Coronary artery (tissue), 2 donors: ENCODE data around the gene OIP5.

Source experiments
- DNase-seq: peaks from one replicate; pipeline ENCODE4 v3.0.0-alpha.2; 2017; ENCODE audit warnings: low spot score
- H3K27ac ChIP-seq, 2 donors: fragments of 200-600 bp; sonication (generic); one replicate each; pipeline ENCODE4 v1.5.1; 2016 to 2019
- H3K4me3 ChIP-seq: fragments of 200-600 bp; sonication (generic); 2 replicates; pipeline ENCODE4 v1.5.1; 2016; ENCODE audit warnings: mild to moderate bottlenecking, moderate library complexity
- TF ChIP-seq, protein P1 (sequence below): fragments of 200-600 bp; sonication (generic); IDR thresholded peaks from one replicate; pipeline ENCODE4 v1.5.1; 2019; ENCODE audit warnings: antibody characterized with exemption

The OIP5 gene

DNA sequence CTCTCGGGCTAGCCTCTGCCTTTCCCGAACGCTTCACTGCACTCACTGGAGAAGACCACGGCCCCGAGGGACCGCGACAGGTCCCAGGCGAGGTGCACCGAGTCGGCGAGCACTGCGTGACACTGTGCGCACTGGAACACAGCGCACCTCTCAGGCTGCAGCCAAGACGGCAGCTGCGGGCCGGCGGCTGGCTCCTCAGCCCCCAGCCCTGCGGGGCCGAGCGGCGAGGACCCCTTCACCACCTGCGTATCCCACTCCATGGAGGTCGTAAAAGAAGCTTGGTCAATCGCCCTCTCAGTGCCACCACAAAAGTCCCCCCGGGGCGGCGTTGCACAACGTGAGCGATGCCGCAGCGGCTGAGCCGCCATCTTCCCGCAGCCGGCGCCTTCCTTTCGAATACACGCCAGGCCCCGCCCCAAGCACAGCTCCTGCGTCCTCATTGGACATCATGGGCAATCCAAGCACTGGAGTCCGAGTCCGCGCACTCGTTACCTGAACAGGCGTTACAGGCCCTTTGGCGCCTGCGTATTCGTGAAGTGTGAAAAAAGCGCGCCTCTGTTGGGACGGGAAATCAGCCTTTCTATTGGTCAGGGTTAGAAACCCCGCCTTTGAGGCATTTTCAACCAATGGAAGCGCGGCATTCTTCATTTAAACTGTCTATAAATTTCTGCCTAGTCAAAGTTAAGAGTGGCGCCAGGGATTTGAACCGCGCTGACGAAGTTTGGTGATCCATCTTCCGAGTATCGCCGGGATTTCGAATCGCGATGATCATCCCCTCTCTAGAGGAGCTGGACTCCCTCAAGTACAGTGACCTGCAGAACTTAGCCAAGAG is at the start of gene OIP5, which contains the start of gene NUSAP1:
Gene OIP5, minus strand, starts transcription at position 398 of the 832 bp plus-strand sequence. Its CDS starts 30 bp downstream, at position 368.
Gene NUSAP1, plus strand, starts transcription at position 688 of the 832 bp plus-strand sequence. Its CDS starts 77 bp downstream, at position 765.
- Histone ChIP-seq H3K27ac (peak within 1 kb of the TSS; percentile 32 to 73), H3K4me3 (peak within 1 kb of the TSS; percentile 98)
- TF ChIP-seq, protein P1, sequence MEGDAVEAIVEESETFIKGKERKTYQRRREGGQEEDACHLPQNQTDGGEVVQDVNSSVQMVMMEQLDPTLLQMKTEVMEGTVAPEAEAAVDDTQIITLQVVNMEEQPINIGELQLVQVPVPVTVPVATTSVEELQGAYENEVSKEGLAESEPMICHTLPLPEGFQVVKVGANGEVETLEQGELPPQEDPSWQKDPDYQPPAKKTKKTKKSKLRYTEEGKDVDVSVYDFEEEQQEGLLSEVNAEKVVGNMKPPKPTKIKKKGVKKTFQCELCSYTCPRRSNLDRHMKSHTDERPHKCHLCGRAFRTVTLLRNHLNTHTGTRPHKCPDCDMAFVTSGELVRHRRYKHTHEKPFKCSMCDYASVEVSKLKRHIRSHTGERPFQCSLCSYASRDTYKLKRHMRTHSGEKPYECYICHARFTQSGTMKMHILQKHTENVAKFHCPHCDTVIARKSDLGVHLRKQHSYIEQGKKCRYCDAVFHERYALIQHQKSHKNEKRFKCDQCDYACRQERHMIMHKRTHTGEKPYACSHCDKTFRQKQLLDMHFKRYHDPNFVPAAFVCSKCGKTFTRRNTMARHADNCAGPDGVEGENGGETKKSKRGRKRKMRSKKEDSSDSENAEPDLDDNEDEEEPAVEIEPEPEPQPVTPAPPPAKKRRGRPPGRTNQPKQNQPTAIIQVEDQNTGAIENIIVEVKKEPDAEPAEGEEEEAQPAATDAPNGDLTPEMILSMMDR, result peak; percentile 53
- peak; percentile 96 for DNase-seq

DNA sequence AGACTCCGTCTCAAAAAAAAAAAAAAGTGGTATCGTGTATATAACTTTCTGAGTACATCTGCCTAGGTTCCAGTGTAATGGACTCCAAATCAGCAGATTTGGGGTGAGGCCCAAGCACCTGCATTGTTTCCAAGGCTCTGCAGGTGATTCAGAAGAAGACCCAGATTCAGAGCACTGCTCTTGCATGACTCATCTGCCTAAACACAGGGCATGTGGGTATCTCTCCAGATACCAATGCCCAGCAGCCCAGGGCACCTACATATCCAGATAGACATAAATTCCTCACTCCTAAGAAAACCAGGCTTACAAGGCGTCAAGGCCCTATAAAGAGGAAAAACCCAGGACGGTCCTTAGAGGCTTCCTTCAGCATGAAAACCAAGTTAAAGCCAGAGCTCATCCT is 45.6 kb upstream of the OIP5 start:
- DNase-seq, result no peak
- Histone ChIP-seq H3K27ac (no peak overlapping the region), H3K4me3 (no peak overlapping the region)
- TF ChIP-seq, protein P1, result no peak

- Histone ChIP-seq H3K4me3 (no peak overlapping the region), H3K27ac (no peak overlapping the region)
- no peak for DNase-seq
- TF ChIP-seq, protein P1, result no peak
These were observed 35.0 kb upstream of the OIP5 start for GRCh38 chr15:41367418-41367817.

DNA sequence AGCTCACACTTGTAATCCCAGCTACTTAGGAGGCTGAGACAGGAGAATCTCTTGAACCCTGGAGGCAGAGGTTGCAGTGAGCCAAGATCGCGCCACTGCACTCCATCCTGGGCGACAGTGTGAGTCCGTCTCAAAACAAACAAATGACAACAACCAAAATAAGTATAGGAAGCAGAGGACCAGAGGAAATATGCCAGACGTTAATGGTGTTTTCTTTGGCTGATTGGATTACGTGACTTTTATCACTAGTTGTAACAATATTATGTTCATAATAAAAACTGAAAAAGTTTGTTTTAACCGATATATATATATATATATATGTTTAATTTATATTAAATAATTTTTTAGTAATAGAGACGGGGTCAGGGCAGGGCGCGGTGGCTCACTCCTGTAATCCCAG is 22.0 kb upstream of the OIP5 start:
- Histone ChIP-seq H3K27ac (no peak overlapping the region), H3K4me3 (no peak overlapping the region)
- TF ChIP-seq, protein P1, result no peak
- DNase-seq, result no peak

DNA sequence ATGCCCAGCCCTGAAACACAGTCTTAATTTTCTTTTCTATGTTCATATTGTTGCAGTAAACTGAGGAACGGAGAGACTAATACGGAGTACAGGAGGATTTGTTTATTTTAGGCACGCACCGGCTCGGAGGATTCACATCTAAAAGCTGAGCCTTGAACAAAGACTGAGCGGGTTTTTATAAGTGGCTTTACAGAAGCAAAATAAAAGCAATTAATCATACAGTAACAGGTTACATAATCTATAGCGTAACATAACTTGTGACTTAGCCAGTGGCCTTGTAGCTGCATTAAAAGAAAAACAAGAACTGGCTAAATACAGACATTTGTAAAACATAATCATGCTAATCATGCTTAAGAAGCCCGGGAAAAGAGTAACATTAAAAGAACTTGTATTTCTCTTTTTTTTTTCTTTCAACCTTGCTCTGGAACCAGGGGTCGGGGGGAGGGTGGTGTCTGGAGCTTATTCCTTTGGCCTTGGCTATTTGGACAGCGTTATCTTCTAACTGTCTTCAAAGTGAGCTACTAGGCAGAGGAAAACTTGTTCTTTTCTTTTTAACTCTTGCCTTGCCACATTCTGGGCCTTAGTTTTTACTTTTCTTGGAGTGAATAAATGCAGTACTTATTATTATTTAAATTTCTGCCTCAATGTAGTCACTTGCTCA is 17.8 kb upstream of the OIP5 start:
- H3K4me3 ChIP-seq, result no peak overlapping the region
- DNase-seq, result no peak
- TF ChIP-seq, protein P1, result no peak
- no peak overlapping the region for H3K27ac ChIP-seq

- DNase-seq, result no peak
- Histone ChIP-seq H3K27ac (no peak overlapping the region), H3K4me3 (no peak overlapping the region)
- TF ChIP-seq, protein P1, result no peak
These were observed 14.8 kb upstream of the OIP5 start for GRCh38 chr15:41347236-41347635.
